ENCODE data around the gene ATP8B4.

DNA sequence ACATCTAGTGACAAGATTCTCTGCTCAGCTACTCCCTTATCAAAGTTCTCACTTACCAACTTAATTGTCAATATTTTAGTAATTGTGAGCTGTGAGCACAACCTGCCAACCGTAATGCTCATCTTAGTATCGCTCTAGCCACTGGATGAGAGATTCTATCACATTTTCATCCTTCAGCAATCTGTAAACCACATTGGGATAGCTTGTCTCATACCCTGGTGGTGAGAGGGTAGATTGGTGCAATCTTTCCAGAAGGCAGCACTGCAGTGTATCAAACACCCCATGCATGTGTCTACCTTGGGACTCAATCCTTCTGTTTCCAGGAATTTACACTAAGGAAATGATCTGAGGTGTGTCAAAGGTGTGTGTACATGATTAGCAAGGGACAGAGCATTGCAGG lies 18.9 kb upstream of the ATP8B4 start:
- TF ChIP-seq, protein P1, sequence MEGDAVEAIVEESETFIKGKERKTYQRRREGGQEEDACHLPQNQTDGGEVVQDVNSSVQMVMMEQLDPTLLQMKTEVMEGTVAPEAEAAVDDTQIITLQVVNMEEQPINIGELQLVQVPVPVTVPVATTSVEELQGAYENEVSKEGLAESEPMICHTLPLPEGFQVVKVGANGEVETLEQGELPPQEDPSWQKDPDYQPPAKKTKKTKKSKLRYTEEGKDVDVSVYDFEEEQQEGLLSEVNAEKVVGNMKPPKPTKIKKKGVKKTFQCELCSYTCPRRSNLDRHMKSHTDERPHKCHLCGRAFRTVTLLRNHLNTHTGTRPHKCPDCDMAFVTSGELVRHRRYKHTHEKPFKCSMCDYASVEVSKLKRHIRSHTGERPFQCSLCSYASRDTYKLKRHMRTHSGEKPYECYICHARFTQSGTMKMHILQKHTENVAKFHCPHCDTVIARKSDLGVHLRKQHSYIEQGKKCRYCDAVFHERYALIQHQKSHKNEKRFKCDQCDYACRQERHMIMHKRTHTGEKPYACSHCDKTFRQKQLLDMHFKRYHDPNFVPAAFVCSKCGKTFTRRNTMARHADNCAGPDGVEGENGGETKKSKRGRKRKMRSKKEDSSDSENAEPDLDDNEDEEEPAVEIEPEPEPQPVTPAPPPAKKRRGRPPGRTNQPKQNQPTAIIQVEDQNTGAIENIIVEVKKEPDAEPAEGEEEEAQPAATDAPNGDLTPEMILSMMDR (IDR thresholded peaks at IDR 0.05), result no peak
- no peak for TF ChIP-seq POLR2A (IDR thresholded peaks at IDR 0.05)
- no peak for TF ChIP-seq POLR2AphosphoS5 (IDR thresholded peaks at IDR 0.05)
- TF ChIP-seq EP300 (IDR thresholded peaks at IDR 0.05), result no peak
